HEK293T (cell line): ENCODE measurements around the gene SCUBE3.

Source experiments
- CTCF ChIA-PET: fragments of 350-600 bp; formaldehyde crosslinking; extraction: SDS; loops from one replicate; lab custom pipeline; 2021; ENCODE audit warnings: antibody characterized with exemption, inconsistent platforms; lab: Yijun Ruan, JAX
- POLR2A ChIA-PET: fragments of 350-600 bp; formaldehyde crosslinking; extraction: SDS; loops from one replicate; lab custom pipeline; 2020; ENCODE audit warnings: antibody characterized with exemption, inconsistent platforms; lab: Yijun Ruan, JAX
- DNase-seq: peaks from one replicate; pipeline ENCODE4 v3.0.0; 2012; ENCODE audit warnings: mixed read lengths; ENCODE audit errors: extremely low spot score
- ARNT ChIP-seq: fragments of 450-650 bp; IDR thresholded peaks from 2 replicates; pipeline ENCODE4 v1.6.1; 2017; ENCODE audit warnings: mild to moderate bottlenecking
- BHLHE40 ChIP-seq: fragments of 450-650 bp; IDR thresholded peaks from 2 replicates; pipeline ENCODE4 v1.6.1; 2016; ENCODE audit warnings: mild to moderate bottlenecking, moderate library complexity, borderline replicate concordance
- CTBP1 ChIP-seq: fragments of 450-650 bp; IDR thresholded peaks from 2 replicates; pipeline ENCODE4 v1.6.1; 2016; ENCODE audit warnings: borderline replicate concordance
- ELF4 ChIP-seq: fragments of 450-650 bp; IDR thresholded peaks from 2 replicates; pipeline ENCODE4 v1.6.1; 2017; ENCODE audit warnings: antibody characterized with exemption
- FOXA1 ChIP-seq: fragments of 450-650 bp; IDR thresholded peaks from 2 replicates; pipeline ENCODE4 v1.6.1; 2016; ENCODE audit warnings: mild to moderate bottlenecking
- FOXK2 ChIP-seq: fragments of 450-650 bp; IDR thresholded peaks from 2 replicates; pipeline ENCODE4 v1.6.1; 2016; ENCODE audit warnings: mild to moderate bottlenecking
- FOXM1 ChIP-seq: fragments of 450-650 bp; IDR thresholded peaks from 2 replicates; pipeline ENCODE4 v1.6.1; 2017; ENCODE audit warnings: mild to moderate bottlenecking, borderline replicate concordance
- HDGF ChIP-seq: fragments of 450-650 bp; IDR thresholded peaks from 2 replicates; pipeline ENCODE4 v1.6.1; 2017; ENCODE audit warnings: antibody characterized with exemption, borderline replicate concordance
- L3MBTL2 ChIP-seq: fragments of 450-650 bp; conservative IDR thresholded peaks from 2 replicates; pipeline ENCODE4 v1.6.1; 2016; ENCODE audit warnings: mild to moderate bottlenecking
- LEF1 ChIP-seq: fragments of 450-650 bp; IDR thresholded peaks from 2 replicates; pipeline ENCODE4 v1.6.1; 2017; ENCODE audit warnings: mild to moderate bottlenecking, borderline replicate concordance
- NFRKB ChIP-seq: fragments of 450-650 bp; IDR thresholded peaks from 2 replicates; pipeline ENCODE4 v1.6.1; 2016; ENCODE audit warnings: mild to moderate bottlenecking, moderate library complexity
- SP1 ChIP-seq: fragments of 450-650 bp; IDR thresholded peaks from 2 replicates; pipeline ENCODE4 v1.6.1; 2017
- SUZ12 ChIP-seq: fragments of 450-650 bp; IDR thresholded peaks from 2 replicates; pipeline ENCODE4 v1.6.1; 2016; ENCODE audit warnings: mild to moderate bottlenecking
- TARDBP ChIP-seq: fragments of 450-650 bp; IDR thresholded peaks from 2 replicates; pipeline ENCODE4 v1.6.1; 2016
- ZNF384 ChIP-seq: fragments of 450-650 bp; IDR thresholded peaks from 2 replicates; pipeline ENCODE4 v1.6.1; 2016
- TF ChIP-seq, protein P1 (sequence below): fragments of 450-650 bp; IDR thresholded peaks from 2 replicates; pipeline ENCODE4 v1.6.1; 2016

Gene SCUBE3

DNA sequence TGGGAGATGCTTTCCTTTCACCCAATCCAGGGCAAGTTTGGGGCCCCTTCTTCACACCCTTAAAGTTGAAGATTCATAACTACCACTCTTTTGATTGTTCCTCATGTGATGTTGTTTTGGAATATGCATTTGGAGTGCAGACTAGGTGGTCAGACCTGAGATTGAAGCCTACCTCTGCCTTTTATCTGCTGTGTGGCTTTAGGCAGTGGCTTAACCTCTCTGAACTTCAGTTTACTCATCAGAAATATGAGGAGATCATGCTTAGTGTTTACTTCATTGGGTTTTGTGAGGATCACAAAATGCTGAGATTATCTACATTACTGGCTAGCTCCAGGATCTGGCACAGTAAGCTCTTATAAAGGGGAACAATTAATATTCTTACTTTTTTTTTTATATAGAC lies 46.3 kb upstream of the SCUBE3 start:
- no peak for TF ChIP-seq FOXK2
- ChIA-PET POLR2A (interaction anchor here (1.0 kb wide), 1 partner anchor 18 kb away, joined by 3 read pairs; no protein-coding TSS in a partner anchor), CTCF (no interaction called here)
- DNase-seq: no peak

DNA sequence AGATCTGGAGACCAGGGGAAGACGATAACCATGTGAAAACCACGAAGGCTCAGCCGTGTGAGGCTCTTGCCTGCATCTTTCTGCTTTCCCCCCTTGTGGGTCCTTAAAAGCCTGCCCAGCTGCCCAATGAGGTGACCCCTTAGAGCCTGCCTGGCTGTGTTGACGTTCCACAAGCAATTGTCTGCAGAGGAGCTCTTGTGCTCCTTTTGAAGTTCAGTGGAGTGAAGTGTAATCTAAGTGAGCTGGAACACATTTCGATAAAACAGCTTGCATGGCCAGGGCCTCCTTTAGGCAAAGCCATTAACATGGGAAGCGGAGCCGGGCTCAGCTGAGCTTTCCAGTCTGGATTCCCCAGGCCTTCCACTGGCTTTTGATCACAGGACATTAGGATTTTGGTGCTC lies 45.3 kb upstream of the SCUBE3 start:
- TF ChIP-seq L3MBTL2: no peak
- TF ChIP-seq ZNF384: no peak
- TF ChIP-seq NFRKB: no peak
- no peak for TF ChIP-seq TARDBP
- no peak for TF ChIP-seq SP1
- no peak for DNase-seq
- CTCF ChIA-PET: interaction anchor here (1.0 kb wide), 1 partner anchor 22 kb away, joined by 3 read pairs; no protein-coding TSS in a partner anchor
- POLR2A ChIA-PET: interaction anchor here (1.0 kb wide), 1 partner anchor 19 kb away, joined by 3 read pairs; no protein-coding TSS in a partner anchor

DNA sequence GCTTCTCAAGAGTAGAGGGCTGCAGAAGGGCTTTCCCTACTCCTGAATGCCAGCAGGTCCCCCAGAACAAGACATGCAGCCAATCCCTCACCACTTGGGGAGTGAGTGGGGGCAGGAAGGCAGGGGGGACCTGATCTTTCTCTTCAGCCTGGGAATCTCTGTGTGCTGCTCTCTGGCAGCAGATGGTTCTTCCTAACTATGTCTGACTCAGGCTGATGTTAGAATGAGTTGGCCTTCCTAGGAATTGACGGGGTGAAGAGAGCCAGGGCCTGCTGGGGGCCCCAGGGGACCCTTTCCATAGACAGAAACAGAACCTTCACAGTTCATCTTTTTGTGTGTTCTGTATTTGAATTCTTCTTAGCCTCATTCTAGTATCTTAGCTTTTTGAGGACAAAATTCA lies 43.6 kb upstream of the SCUBE3 start:
- no peak for TF ChIP-seq LEF1
- no peak for TF ChIP-seq L3MBTL2
- no peak for TF ChIP-seq SP1
- no peak for TF ChIP-seq BHLHE40
- TF ChIP-seq ELF4: no peak
- no peak for TF ChIP-seq HDGF
- no peak for TF ChIP-seq ZNF384
- TF ChIP-seq, protein P1, sequence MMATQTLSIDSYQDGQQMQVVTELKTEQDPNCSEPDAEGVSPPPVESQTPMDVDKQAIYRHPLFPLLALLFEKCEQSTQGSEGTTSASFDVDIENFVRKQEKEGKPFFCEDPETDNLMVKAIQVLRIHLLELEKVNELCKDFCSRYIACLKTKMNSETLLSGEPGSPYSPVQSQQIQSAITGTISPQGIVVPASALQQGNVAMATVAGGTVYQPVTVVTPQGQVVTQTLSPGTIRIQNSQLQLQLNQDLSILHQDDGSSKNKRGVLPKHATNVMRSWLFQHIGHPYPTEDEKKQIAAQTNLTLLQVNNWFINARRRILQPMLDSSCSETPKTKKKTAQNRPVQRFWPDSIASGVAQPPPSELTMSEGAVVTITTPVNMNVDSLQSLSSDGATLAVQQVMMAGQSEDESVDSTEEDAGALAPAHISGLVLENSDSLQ: no peak
- no peak for TF ChIP-seq FOXM1
- TF ChIP-seq SUZ12: no peak
- no peak for TF ChIP-seq TARDBP
- TF ChIP-seq ARNT: no peak
- TF ChIP-seq NFRKB: no peak
- no peak for TF ChIP-seq FOXK2
- TF ChIP-seq FOXA1: no peak
- TF ChIP-seq CTBP1: no peak
- ChIA-PET POLR2A (no interaction called here), CTCF (no interaction called here)
- no peak for DNase-seq

DNA sequence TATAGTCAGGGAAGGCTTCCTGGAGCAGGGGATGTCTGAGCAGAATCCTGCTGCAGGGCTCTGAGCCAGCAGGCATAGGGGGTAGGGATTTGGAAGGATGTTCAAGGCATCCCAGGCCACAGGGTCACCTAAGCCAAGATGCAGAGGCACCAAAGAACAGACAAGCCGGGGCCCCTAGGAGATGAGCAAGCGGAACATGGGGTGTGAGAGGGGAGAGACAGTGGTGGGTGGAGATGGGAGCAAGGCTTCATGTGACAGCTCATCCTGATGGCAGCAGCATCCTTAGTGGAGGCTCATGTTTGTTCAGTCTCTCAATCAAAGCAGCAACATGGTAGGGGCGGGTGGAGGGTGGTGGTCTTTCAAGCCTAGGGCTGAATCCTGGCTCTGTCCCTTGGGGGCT lies 42.9 kb upstream of the SCUBE3 start:
- POLR2A ChIA-PET: no interaction called here
- no peak for DNase-seq
- CTCF ChIA-PET: interaction anchor here (0.5 kb wide), 1 partner anchor 155 kb away, joined by 5 read pairs; no protein-coding TSS in a partner anchor
- no peak for TF ChIP-seq TARDBP
- no peak for TF ChIP-seq FOXM1
- TF ChIP-seq ELF4: no peak
- no peak for TF ChIP-seq ARNT
- TF ChIP-seq FOXA1: no peak
- TF ChIP-seq LEF1: no peak
- no peak for TF ChIP-seq SP1
- no peak for TF ChIP-seq NFRKB
- no peak for TF ChIP-seq BHLHE40
- no peak for TF ChIP-seq L3MBTL2
- TF ChIP-seq FOXK2: no peak
- TF ChIP-seq HDGF: no peak
- TF ChIP-seq, protein P1: no peak
- TF ChIP-seq SUZ12: no peak
- TF ChIP-seq CTBP1: no peak
- no peak for TF ChIP-seq ZNF384

DNA sequence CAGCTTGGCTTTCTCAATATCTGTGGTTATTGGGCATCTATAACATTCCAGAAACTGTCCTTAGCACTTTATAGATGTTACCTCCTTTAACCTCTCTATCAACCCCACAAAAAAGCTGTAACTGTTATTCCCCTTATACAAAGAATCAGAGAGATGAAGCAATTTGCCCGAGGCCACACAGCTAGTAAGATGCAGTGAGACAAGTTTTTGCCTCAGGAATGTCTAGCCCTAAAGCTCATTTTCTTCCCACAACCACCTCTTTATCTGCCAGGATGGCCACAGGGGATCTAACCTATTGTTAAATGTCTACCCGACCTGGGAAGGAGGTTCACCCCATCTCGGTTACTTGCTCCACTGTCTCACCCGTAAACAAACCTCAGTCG lies 40.7 kb upstream of the SCUBE3 start:
- POLR2A ChIA-PET: no interaction called here
- CTCF ChIA-PET: interaction anchor here (1.2 to 1.4 kb wide), 2 partner anchors 11 to 193 kb away, joined by 3 to 4 read pairs; no protein-coding TSS in a partner anchor
- no peak for TF ChIP-seq SP1
- TF ChIP-seq, protein P1: no peak
- TF ChIP-seq ARNT: no peak
- no peak for TF ChIP-seq NFRKB
- no peak for TF ChIP-seq HDGF
- no peak for TF ChIP-seq SUZ12
- no peak for TF ChIP-seq TARDBP
- DNase-seq: no peak

DNA sequence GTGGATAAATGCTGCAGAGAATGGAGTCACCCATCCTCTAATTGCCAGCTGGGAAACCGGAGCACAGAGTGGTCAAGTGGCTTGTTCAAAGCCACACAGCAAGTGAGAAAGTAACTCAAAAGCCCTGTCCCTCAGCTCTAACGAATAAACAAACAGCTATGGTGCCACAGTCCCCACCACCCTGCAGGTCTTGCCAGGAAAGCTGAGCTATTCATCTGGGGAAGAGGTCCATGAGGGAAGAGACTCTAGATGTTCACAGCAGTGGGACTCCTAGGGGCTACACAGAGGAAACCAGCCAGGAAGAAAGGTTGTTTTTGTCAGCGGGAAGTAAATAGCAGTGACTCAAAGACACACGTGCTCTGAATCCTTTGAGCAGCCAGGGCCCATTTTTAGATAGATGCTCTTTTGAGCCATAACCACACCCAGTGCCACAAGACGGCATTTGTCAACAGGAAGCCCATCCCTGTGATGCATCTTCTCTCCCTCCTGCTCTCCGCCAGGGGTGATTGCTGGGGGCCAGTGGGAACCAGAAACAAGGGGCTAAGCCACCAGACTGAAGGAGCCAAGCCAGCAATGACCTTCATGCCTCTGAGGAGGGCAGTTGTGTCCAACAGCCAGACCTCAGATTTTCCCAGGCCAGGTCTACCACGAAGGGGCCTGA lies 40.2 kb upstream of the SCUBE3 start:
- TF ChIP-seq, protein P1: no peak
- TF ChIP-seq FOXK2: no peak
- no peak for TF ChIP-seq FOXA1
- TF ChIP-seq HDGF: no peak
- TF ChIP-seq ELF4: no peak
- TF ChIP-seq CTBP1: no peak
- no peak for TF ChIP-seq NFRKB
- TF ChIP-seq SUZ12: no peak
- TF ChIP-seq BHLHE40: no peak
- no peak for TF ChIP-seq FOXM1
- TF ChIP-seq TARDBP: no peak
- POLR2A ChIA-PET: no interaction called here
- CTCF ChIA-PET: interaction anchor here (1.4 kb wide), 1 partner anchor 194 kb away, joined by 3 read pairs; no protein-coding TSS in a partner anchor
- DNase-seq: no peak
